NCI-H2171 (cell line): Measurements from ENCODE around the gene SYT9.

Experiments
- DNase-seq: peaks from one replicate; lab custom pipeline; 2025; lab: John Stamatoyannopoulos, UW

The SYT9 gene, protein sequence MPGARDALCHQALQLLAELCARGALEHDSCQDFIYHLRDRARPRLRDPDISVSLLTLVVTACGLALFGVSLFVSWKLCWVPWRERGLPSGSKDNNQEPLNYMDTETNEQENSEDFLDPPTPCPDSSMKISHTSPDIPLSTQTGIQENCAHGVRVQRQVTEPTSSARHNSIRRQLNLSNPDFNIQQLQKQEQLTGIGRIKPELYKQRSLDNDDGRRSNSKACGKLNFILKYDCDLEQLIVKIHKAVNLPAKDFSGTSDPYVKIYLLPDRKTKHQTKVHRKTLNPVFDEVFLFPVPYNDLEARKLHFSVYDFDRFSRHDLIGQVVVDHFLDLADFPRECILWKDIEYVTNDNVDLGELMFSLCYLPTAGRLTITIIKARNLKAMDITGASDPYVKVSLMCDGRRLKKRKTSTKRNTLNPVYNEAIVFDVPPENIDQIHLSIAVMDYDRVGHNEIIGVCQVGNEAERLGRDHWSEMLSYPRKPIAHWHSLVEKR

DNA sequence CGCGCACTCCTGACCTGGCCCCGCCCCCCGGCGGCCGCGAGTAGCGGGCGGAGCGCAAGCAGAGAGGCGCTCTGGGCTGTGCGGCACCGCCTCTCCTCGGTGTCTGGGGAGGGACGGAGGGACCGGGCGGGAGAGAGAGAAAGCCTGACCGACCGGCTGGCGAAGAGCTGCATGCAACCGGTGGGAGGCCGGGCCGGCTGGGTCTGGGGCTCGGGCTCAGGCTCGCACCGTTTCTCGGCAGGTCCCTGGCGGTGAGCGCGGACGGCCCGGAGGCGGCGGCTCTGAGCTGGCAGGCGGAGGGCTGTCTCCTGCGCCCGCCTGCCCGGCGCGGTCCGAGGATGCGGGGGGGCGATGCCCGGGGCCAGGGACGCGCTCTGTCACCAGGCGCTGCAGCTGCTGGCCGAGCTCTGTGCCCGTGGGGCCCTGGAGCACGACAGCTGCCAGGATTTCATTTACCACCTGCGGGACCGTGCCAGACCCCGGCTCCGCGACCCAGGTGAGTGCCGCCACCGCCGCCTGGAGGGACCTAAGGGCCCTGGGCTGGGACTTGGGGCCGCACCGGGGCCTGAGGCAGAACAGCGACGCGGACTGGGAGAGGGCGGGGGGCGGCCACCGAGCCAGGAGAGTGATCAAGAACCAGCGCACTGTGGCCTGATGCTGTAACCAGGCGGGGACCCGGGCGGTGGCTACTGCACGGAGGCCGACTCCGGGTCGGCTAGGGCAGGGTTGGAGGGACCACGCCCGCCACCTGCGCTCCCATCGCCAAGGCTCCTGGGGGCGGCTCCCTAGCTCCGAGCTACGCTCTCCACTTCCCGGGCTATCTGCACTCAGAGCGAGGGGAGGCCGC is at the start of gene SYT9:
SYT9 (plus strand) TSS at position 69 of the 847 bp plus-strand sequence; CDS start at position 352, 283 bp downstream.
- DNase-seq: no peak

DNA sequence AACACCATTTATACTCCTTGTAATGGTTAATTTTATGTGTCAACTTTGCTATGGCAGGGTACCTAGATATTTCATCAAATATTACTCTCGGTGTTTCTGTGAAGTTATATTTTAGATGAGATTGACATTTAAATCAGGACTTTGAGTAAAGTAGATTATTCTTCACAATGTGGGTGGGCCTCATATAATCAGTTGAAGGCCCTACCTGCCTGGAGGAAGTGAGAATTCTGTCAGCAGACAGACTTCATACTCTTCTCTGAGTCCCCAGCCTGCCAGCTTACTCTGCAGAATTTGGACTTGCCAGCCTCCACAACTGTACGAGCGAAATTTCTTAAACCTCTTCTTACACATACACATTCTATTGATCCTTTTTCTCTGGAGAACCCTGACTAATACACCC is 49.3 kb upstream of the SYT9 start:
- no peak for DNase-seq

DNA sequence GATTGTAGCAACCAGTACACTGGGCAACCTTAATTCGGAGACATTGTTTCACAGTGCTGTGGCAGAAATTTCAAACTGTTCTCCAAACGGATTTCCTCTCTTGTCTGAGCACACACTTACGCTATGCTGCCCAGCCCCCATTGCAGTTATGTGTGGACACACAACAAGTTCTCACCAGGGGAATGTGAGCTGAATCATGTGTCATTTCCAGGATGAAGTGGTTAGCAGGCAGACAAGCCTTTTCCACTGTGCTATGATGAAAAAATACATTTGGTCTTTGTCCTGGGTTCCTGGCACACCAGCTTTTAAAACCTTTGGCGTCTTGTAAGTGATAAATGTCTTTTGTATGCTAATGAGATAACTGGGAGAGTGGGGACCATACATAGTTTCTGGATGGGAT is 46.9 kb upstream of the SYT9 start:
- DNase-seq: no peak

DNA sequence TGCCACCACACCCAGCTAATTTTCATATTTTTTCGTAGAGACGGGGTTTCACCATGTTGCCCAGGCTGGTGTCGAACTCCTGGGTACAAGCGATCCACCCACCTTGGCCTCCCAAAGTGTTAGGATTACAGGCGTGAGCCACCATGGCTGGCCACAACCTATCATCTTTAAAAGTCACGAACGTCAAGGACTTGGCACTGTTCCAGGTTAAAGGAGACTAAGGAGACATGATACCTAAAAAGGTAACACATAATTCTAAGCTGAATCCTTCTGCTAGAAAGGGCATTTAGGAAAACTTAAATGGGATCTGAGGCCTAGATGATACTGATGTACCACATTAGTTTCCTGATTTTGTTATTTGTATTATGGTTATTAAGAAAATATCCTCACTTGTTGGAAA is 43.3 kb upstream of the SYT9 start:
- no peak for DNase-seq

DNA sequence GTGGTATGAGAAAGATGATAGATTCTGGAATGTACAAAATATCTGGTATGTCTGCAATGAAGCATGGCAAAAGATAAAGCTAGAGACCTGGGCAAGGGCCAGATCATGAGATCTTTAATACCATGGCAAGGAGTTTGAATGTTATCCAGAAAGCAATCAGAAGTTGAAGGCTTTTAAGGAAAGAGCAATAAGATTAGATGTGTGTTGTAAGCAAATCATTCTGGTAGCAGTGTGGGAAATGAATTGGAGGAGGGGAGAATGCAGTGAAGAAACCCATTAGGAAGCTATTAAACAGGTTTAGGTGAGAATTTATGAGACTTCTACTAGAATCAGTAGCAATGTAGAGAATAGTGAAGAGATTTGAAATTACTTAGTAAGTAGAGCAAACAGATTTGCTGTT is 32.2 kb upstream of the SYT9 start:
- DNase-seq: no peak

DNA sequence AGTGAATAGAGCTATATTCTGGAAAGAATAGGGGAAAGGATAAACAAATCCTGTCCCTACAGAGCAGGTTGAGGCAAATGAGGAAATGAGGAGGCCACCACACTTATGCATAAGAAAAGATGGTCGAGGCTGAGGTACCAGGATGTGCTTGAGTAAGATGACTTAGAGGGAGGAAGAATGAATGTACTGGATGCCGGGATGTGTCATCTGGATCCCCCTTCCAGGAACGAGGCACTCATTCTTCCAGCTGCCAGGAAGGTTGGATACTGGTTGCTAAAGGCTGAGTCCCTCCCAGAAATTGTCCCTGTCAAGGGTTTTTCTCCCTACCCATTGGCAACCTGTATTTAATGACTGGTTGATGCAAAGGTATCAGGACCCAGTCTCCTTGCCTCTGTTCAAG is 31.1 kb upstream of the SYT9 start:
- DNase-seq: no peak

DNA sequence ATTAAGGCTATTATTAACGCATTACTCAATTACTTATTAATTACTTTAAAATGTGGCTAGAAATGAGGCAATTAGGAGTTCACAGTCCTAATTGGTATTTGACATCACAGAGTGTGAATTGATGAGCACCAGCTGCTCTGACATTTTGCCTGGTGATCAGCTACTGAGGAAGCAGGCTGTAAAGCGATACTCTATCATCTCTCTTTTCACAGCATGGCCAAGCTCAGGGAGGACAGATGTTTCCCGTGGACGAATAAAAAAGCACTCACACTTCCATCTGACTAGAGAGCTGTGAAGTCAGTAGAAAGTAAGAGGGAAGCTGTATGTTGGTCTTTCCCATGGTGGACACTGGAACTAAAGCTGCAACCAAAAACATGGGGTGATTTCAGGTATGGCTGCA is 29.1 kb upstream of the SYT9 start:
- DNase-seq: no peak

DNA sequence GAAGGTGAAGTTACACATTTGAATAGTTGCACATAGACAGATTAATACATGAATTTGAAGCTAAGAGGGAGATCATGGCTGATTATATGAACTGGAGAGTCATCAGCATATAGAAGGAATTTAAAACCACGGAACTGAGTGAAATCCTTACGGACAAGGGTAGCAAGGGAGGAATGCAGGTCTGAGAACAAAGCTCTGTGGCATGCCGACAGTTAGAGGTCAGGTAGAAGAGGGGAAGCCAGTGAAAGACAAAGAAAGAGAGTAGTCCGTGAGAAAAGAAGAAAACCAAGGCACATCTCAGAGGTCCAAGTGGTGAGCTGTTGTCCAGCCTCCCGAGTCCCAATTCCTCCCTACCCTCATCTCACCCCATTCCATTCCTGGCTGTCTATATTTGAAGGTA is 11.8 kb upstream of the SYT9 start:
- no peak for DNase-seq

DNA sequence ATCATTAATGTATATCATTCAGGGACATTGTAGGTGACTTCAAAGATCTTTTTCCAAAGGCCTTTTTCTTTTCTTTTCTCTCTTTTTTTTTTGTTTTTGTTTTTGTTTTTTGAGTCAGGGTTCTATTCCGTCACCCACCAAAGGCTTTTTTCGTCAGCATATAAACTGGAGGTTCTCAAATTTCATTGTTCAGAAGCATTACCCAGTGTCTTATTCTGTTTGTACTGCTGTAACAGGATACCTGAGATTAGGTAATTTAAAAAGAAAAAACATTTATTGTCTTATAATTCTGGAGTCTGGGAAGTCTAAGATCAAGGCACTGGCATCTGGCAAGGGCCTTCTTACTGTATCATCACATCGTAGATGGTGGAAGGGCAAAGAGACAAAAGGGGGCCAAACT is 6.4 kb upstream of the SYT9 start:
- no peak for DNase-seq

DNA sequence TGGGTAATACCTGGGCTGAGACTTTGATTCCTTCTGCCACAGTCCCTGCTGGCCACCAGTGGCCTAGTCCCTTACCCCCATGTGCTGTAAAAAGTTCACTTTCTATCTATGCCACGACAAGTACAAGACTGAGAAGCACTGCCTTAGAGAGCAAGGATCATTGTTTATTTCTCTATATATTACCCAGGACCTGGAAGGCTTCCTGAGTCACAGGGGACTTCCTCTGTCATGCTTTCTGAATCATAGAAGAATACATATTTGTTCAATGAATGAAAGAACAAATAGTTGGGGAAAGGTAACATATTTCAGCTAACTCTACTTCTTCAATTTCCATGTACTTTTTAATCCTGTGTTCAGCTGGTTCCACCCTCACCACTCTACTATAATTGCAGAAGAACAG is 5.5 kb upstream of the SYT9 start:
- DNase-seq: no peak

DNA sequence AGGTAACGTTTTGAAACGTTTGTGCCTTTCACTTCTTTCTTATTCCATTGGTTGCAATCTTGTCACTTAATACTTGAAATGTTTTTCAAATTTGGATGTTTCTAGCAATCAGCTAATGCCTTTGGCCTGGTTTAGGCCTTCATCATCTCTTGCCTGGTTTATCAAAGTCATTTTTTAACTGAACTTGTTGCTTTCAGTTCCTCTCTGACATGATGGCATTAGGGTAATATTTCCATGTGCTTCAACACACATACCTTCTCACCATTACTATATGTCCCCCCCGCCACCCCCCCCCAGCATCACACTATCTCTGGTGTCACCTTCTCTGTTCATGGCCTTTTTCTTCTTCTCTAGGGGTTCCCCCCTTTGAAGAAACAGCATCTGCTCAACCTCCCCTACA is 1.5 kb upstream of the SYT9 start:
- no peak for DNase-seq

DNA sequence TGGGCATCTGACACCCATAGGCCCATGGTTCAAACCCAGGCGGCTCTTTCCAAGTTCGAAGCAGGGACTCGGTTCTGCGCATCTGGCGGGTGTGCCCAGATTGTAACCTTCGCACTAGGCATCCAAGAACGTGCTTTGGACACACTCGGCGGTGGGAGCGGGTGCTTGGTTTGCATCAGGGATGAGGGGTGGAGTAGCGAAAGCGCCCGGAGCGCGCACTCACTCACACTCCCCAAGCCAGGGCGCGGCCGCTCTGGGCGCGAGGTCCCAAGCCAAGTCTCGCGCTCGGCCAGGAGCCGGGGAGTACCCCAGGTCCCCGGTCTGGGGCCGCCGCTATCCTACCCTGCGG is 243 bp upstream of the SYT9 start:
- DNase-seq: no peak

DNA sequence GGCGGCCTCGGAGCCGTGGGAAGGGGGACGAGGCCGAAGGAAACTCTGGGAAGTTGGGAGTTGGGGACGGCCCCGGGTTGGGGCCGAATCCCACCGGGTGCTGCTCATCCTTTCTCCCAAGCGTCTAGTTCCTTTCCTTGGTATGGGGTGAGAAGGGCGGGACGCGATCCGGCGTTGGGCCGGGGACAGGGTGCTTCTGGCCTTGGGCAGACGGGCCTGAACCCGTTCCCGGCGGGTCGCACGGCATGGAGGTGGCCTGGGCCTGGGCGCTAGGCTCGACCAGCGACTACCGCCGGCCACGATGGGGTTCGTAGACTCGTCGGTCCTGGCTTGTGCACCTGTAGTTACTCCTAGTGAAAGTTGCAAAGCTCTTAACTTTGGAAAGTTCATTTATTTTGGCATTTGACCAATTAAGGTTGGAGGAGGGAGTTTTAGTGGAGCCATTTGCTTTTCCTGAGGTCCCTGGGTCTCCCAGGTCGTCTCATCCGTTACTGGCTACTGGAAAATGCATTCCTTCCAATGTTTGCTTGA is 1.0 kb downstream of the SYT9 start:
- no peak for DNase-seq

DNA sequence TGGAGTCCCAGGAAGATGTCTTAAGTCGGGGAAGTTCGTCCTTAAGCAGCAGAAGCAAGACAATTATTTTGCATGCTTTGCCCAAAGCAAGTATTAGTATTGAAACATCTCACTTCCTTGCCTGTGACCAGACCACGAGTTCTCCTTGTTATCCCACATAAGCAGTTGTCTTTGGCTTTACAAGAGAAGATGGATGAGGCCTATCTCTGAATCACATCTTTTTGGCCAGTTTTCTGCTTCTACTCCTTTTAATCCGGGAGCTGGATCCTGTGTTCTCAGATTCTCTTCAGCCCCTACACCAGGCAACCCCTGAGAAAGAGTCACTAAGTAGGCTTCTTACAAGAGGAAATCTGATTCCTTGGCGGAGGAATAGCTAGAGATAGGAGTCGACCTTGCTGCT is 2.1 kb downstream of the SYT9 start:
- DNase-seq: no peak

DNA sequence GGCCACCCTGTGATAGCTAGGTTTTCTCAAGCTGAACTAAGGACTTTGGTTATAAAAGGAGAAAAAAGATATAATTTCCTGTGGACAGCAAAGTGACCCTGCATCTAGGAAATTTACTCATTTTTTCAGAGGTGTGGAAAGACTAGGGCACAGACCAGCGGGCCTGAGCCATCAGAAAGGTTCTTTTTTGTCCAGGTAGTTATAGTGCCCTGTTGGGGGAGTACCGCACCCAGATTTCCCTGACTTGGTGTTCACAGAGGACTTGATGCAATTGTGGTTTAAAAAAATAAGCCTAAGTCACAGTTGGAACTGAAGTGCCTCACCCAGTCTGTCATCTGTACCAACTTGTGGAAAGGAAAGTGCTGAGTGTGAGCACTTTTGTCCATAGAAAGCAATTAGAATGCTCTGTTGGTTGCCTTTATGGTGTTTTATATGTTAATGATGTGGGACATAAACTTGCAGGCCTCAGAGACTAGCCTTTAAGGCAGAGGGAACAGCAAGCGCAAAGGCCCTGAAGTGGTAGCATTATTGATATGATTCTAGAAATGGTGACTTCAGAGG is 3.1 kb downstream of the SYT9 start:
- DNase-seq: no peak

DNA sequence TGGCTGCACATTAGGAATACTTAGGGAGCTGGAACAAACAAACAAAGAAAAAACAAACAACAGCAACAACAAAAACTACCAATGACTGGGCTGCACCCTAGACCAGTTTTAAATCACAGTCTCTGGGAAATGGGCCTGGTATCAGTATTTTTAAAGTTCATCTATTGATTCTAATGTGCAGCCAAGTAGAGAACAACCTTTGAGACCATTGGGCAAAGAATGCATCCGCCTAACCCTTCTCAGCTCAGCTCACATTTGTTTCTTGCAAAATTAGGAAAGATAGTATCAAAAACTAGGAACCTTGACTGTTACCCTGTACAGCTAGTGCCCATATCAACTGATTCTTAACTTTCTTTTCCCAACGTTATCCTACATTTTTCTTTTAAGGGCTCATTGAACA is 5.2 kb downstream of the SYT9 start:
- DNase-seq: no peak

DNA sequence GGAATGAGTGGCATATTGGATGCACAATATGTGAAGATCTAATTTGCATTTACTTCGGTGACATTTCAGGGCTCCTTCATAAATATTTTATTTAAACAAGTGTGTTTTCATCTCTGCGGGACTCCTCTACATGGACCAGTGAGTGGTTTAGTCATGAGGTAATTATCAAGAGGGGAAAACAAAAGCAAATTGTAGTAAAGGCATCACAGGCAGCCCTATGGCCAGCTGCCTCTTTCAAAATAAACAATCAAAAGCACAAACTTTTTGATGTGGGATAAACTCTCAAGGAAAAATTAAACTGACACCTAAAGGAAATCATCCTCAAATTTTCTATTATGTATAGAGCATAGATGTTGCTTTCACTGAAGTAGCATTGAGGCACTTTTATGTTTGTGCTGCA is 6.0 kb downstream of the SYT9 start:
- no peak for DNase-seq

DNA sequence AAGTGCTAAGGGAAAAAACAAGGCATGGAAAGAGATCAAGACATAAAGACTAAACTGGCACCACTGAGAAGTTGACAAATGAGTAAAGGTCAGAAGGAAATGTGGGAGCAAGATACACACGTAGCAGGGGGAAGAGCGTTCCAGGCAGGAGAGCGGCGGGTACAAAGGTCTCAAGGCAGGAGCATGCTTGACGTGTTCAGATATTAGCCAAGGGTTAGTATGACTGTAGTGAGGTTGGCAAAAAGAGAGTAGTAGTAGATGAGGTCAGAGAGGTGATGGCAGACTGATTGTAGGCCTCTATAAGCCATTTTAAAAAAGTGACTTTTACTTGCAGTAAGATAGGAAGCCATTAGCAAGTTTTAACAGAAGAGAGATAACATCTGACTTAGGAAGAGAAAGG is 9.9 kb downstream of the SYT9 start:
- DNase-seq: no peak

DNA sequence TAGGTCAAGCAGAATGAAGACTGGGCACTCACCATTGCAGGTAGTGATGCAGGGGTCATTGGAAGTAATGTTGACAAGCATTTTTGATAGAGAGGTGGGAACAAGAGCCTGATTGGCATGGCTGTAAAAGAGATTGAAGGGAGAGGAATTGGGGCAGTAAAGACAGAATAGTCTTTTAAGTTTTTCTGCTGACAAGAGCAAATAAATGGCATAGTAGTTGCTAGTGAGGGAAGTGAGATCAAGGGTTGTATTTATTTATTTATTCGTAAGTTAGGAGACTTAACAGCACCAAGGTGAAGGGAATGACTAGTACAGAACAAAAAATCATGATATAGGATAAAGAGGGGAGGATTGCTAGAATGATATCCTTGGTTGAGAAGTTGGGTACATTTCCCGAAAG is 11.0 kb downstream of the SYT9 start:
- DNase-seq: no peak

DNA sequence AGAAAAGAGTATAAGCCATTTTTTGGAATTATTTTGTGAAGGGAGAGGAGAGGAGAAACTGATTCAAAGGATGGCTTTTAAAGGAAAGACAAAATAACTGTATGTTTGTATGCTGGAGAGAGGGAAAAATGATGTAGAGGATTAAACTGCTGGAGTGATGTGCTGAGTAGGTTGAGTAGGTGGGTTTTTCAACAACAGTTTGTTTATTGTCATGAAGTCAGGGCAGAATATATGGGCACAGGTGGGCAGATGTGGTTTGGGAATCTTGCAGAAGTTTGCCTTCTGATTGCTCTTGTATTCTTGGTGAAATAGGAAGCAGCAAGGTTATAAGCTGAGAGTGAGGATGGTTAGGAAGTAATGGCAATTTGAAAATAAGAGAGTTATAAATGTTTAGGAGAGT is 12.1 kb downstream of the SYT9 start:
- no peak for DNase-seq

DNA sequence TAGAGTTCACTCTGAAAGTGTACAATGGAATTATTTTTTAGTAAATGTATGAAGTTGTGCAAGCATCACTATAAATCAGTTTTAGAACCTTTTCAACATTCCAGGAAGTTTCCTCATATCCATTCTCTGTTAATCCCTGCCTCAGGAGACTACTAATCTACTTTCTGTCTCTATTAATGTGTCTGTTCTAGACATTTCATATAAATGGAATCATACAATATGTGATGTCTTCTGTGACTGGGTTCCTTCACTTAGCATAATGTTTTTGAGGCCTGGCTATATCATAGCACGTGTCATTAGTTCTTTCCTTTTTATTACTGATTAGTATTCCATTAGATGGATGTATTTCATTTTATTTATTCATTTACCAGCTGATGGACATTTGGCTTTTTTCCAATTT is 17.1 kb downstream of the SYT9 start:
- no peak for DNase-seq

DNA sequence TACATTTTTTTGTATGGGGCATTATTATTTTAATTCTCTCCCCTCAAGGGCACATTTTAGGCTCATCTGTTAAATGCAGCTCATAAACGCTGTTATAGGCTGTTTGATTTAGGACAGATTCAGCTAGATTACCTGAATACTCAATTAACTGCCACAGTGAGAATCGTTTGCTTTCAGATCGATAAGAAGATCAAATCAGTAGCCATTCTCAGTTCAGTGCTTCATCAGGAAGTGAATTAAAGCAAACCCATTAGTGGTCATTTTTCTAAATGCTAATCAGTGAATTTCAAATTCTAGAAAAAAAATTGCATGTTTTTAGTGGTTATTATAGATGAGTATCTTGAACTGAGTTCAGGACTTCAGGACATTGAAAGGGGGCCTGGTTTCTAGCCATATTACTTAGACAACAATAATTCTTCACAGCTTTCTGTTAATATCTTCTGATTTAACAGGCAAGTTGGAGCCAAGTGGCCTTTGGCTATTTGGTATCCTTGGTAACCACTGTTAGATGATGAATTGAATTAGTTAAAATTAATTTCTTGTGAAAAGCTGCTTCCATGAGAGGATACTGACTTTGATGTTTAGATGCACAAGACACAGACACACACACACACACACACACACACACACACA is 18.6 kb downstream of the SYT9 start:
- DNase-seq: no peak
